HFF-Myc (cell line): ENCODE measurements around the gene OTOF.

Experiments
- DNase-seq: peaks from one replicate; pipeline ENCODE4 v3.0.0-alpha.2; 2011; ENCODE audit warnings: low read depth; ENCODE audit errors: extremely low read depth
- H3K4me3 ChIP-seq: replicated peaks from 2 replicates; pipeline ENCODE4 v1.5.1; 2011; ENCODE audit warnings: low read depth, mild to moderate bottlenecking, control low read depth, low read length
- CTCF ChIP-seq: IDR thresholded peaks from 2 replicates; pipeline ENCODE4 v1.5.1; 2012; ENCODE audit warnings: mild to moderate bottlenecking, low read depth, low read length, control low read depth; ENCODE audit errors: missing control alignments

Gene OTOF

DNA sequence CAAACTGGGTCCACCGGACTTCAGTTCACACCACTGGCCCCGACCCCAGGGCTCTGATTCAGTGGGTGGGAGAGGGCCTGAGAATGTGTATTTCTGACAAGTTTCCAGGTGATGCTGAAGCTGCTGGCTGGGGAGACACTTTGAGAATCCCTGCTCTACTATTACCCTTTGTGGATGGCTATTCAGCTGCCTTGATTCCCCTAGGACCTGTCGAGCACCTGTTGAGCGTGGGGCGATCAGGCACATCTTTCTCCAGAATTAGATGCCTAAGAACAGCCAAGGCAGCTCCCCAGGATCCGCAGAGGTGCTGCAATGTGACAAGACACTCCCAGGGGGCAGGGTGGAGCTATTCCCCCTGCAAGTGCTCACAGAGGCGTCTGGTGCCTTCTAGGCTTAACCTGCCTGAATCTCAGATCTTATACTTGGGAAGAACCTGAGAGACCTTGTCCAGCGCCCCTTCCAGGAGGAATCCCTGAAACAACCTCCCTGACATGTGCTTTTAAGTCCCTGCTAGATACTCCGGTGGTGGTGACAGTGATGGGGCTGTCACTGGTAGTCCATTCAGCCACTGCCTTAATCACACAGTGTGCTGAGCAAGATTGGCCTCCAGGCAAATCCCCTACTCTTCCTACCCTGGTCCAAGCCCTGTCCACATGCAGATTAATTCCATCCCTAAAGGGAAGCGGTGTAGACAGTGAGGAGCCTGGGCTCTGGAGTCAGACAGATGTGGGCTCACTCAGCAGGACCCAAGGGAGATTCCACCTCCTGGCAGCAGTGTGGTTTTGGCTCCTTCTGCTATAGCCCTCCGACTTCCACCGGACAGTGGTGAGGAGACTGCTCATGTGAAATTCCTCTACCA is 43.4 kb upstream of the OTOF start:
- TF ChIP-seq CTCF, result peak; percentile 60
- DNase-seq, result no peak
- H3K4me3 ChIP-seq, result no peak overlapping the region

DNA sequence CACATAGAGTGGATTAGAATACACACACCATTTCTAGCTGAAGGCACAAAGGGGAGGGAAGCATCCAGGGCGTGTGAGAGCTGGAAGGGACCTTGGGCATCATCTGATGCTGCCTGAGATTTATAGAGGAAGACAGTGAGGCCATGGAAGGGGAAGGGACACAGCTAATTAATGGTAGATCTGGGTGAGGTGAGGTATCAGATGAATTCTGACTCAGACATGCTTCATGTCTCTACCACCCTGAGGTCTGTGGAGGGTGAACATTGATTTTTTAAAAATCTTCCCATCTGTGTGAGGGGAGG is 42.2 kb upstream of the OTOF start:
- TF ChIP-seq CTCF, result no peak
- no peak overlapping the region for H3K4me3 ChIP-seq
- DNase-seq, result no peak

DNA sequence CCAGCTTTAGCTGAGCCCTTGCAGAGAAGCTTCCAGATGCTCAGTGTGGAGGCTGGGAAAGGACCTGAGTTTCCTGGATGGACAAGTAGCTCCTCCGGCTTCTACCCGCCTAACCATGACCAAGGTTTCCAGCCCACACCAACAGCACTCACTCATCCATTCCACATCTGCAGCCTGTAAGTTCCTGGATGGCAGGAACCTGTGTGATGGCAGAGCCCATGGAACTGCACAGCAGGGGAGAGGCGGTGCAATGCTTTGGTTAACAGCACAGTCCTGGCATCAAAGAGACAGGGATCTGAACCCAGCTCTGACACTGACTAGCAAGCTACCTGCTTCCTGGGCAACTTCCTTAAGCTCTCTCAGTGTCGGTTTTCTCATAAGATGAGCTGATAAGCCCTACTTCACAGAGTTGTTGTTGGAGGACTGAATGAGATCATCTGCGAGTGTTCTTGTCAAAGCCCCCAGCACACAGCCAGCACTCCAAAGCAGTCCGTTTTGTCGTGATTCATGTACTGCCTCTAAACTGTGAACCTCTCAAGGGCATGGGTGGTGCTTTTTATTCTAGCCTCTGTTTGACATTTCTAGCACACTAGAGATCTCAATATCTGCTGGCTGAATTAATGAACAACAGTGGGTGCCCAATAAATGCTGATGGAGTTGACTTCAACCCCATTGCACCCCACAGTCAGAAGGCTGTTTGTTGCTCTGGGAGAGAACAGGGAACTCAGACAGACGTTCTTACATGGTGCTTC is 41.6 kb upstream of the OTOF start:
- no peak for DNase-seq
- no peak overlapping the region for H3K4me3 ChIP-seq
- TF ChIP-seq CTCF, result no peak

GRCh38 chr2:26516781-26517180 is 38.9 kb upstream of the OTOF start:
- no peak for DNase-seq
- no peak for TF ChIP-seq CTCF
- H3K4me3 ChIP-seq, result no peak overlapping the region

- TF ChIP-seq CTCF, result no peak
- DNase-seq, result no peak
- H3K4me3 ChIP-seq, result no peak overlapping the region
Observed at GRCh38 chr2:26516246-26516645, 38.3 kb upstream of the OTOF start.

DNA sequence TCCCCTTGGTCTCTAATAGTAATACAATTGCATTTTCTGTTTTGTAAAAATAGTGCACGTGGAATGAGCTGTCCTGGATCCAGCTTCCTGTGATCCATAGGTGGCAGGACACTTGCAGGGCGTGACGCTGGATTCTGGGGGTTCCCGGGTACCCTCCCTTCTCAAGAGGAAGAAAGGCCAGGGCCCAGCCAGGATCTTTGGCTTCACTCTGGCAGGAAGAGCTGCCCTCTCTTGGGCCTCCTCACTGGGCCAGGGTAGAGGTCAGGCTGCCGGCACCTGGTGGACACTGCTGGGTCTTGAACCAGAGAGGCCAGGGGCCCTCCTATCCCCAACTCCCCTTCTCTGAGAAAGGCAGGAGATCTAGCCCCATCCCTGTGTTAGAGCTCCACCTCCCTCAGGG is 37.8 kb upstream of the OTOF start:
- DNase-seq, result no peak
- H3K4me3 ChIP-seq, result no peak overlapping the region
- no peak for TF ChIP-seq CTCF
